GM19351 (cell line): ENCODE data around the gene CBX4.

Experiments used
- ATAC-seq: cut with Tn5 transposase; IDR thresholded peaks from one replicate; pipeline ENCODE4 v1.9.1; 2021; ENCODE audit warnings: mild to moderate bottlenecking, moderate library complexity; ENCODE audit not compliant: unreplicated experiment

Gene CBX4

DNA sequence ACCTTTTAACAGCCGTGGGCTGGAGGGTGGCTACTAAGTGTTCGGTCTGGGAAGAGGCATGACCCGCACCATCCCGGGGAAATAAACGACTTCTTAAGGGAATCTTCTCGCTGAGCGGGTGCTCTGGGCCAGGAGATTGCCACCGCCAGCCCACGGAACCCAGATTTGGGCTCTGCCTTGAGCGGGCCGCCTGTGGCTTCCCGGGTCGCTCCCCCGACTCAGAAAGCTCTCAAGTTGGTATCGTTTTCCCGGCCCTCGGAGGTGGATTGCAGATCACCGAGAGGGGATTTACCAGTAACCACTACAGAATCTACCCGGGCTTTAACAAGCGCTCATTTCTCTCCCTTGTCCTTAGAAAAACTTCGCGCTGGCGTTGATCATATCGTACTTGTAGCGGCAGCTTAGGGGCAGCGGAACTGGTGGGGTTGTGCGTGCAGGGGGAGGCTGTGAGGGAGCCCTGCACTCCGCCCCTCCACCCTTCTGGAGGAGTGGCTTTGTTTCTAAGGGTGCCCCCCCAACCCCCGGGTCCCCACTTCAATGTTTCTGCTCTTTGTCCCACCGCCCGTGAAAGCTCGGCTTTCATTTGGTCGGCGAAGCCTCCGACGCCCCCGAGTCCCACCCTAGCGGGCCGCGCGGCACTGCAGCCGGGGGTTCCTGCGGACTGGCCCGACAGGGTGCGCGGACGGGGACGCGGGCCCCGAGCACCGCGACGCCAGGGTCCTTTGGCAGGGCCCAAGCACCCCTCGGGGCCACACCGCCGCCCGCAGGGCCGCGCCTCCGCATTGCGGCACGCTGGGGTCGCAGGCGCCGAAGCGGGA, 3.6 kb upstream of the CBX4 start:
- no peak for ATAC-seq

DNA sequence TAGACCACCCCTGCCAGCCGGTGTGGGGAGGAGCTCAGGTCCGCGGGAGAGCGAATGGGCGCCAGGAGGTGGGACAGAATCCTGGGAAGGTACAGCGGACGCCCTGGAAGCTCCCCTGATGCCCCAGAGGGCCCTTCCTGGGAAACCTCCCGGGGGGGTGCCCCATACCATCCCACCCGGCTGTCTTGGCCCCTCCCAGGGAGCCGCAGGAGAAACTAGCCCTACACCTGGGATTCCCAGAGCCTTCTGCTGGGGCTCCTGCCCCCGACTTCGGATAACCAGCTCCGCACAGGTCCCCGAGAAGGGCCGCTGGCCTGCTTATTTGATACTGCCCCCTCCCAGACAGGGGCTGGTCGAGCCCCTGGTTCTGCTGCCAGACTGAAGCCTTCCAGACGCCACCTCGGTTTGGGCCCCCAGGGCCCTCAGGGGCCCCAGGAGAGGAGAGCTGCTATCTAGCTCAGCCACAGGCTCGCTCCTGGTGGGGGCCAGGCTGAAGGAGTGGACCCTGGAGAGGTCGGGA, 3.0 kb upstream of the CBX4 start:
- ATAC-seq, result no peak

DNA sequence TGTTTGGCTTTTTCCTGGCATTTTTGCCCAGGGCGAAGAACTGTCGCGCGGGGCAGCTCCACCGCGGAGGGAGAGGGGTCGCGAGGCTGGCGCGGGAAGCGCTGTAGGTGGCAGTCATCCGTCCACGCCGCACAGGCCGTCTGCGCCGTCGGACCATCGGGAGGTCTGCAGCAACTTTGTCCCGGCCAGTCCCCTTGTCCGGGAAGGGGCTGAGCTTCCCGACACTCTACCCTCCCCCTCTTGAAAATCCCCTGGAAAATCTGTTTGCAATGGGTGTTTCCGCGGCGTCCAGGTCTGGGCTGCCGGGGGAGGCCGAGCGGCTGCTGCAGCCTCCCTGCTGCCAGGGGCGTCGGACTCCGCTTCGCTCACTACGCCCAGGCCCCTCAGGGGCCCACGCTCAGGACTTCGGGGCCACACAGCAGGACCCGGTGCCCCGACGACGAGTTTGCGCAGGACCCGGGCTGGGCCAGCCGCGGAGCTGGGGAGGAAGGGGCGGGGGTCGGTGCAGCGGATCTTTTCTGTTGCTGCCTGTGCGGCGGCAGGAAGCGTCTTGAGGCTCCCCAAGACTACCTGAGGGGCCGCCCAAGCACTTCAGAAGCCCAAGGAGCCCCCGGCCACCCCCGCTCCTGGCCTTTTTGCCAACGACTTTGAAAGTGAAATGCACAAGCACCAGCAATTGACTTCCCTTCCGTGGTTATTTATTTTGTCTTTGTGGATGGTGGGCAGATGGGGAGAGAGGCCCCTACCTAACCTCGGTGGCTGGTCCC, 2.3 kb upstream of the CBX4 start:
- no peak for ATAC-seq

DNA sequence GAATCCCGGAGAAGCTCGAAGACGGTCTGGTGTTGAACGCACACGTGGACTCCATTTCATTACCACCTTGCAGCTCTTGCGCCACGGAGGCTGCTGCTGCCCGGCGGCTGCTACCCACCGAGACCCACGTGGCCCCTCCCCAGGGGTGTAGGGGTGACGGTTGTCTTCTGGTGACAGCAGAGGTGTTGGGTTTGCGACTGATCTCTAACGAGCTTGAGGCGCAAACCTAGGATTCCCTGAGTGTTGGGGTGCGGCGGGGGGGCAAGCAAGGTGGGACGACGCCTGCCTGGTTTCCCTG, 1.7 kb upstream of the CBX4 start:
- no peak for ATAC-seq

DNA sequence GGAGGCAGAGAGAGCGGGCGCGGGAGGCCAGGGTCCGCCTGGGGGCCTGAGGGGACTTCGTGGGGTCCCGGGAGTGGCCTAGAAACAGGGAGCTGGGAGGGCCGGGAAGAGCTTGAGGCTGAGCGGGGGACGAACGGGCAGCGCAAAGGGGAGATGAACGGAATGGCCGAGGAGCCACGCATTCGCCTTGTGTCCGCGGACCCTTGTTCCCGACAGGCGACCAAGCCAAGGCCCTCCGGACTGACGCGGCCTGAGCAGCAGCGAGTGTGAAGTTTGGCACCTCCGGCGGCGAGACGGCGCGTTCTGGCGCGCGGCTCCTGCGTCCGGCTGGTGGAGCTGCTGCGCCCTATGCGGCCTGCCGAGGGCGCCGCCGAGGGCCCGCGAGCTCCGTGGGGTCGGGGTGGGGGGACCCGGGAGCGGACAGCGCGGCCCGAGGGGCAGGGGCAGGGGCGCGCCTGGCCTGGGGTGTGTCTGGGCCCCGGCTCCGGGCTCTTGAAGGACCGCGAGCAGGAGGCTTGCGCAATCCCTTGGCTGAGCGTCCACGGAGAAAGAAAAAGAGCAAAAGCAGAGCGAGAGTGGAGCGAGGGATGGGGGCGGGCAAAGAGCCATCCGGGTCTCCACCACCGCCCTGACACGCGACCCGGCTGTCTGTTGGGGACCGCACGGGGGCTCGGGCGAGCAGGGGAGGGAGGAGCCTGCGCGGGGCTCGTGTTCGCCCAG, 1.2 kb upstream of the CBX4 start:
- ATAC-seq, result no peak

DNA sequence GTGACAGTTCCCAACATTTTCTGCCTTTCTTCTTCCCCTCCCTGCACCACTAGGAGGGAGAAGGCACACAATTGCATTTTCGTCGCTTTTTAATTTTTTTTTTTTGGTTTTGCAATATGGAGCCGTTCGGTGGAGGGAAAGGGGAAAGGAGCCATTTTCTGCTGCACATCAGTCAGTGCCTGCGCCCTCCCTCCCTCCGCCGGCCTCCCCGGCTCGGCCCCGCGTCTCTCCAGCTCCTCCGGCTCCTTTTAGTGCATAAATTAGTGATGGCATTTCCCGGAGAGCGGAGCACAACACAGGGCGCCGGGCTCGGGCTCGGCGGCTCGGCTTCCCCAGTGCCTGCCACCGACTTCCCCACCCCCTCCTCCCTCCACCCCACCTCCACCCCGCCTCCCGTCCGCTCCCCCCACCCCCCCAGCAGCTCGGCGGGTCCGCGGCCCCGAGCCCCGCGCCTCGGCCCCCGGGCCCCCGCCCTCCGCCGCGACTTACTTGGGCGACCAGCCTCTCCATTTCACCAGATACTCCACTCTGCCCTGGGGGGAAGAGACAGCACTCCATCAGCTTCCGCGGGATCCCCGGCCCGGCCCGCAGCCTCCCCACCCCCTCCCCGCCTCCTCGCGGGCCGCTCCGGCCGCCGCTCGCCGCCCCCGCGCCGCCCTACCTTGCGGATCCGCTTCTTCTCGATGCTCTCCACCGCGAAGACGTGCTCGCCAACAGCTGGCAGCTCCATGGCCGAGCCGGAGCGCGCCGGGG, 542 bp downstream of the CBX4 start:
- peak; percentile 30 for ATAC-seq

DNA sequence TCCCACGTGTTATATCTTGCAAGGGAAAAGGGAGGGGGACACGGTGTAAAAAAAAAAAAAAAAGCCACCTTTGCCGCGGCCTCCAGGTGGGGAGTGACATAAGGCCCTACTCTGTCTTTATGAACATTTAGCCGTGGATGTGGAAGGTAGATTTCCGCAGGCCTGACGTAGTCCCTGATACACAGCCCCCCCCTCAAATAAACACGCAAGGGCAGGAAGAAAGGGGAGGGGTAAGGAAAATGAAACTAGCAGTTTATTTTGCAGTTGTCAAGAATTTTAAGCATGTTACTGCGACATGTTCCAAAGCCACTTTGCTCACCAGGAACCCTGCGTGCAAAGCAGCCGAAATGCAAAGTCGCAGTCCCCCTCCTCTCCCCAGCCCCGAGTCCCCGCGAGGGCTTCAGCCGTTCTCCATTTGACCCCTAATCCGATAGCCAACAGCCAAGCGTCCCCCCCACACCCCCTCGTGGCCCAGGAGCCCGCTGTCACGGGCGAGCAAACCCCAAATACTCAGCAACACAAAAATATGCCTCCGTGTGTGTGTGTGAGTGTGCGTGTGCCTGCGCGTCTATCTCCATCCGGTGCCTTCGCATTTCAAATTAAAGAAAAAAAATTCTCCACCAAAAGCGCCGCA, 1.2 kb downstream of the CBX4 start:
- no peak for ATAC-seq

DNA sequence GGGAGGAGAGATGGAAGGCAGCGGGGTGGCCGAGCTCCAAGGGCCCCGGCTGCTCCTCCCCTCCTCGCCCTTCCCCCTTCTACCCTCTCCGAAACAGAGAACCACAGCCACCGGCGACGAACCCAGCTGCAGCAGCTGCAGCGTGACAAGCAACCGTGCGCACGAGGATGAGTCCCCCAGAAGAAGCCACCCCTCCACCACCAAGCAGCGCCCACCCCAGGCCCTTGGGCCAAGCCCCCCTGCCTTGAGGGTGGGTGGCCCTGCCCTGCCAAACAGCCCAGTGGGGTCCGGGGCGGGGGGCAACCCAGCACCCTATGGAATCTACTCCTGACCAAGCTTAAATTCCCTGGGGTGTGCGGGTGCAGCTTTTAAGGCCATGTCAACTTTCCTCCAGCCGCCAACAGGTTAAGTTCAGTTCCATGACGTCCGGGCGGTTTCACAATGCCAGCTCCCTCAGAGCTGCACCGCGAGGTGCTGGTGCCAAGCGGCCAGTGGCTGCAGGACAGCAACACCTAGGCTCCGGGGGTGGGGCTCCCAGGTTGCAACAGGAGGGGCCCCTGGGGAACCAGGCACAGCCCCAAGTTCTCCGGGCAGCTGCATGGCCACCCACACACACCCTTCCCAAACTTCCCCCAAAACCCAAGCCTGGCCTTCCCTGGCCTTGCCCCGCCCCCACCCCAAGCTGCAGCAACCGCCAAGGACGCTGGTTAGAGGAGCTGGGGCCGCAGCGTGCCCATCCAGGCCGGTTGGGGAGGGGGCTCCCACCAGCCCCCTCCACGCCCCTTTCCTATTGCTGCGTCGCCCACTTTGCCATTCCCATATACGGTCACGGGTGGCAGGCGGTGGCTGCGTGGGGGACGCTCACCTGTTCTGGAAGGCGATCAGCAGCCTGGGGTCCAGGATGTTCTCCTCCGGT, 2.0 kb downstream of the CBX4 start:
- ATAC-seq, result peak; percentile 37

DNA sequence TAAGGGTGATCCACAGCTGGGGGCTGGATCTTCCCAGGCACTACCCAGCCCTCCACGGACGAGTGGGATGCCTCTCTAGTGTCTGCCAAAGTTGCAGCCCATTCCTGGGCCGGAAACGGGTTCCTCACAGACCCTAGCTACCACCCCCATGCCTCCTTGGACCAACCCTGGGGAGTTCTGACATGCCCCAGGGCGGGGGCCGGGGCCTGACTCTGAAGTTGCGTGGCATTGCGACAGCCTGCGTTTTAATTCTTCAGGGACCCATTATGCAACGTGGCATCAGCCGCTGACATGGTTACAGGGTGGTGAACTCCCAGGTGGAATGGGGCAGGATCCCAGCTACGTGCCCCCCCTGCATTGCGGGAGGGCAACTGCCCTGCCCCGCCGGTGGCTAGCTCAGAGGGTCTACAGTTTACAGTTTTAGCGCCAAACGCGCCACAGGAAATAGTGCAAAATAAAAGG, 2.7 kb downstream of the CBX4 start:
- ATAC-seq, result no peak

DNA sequence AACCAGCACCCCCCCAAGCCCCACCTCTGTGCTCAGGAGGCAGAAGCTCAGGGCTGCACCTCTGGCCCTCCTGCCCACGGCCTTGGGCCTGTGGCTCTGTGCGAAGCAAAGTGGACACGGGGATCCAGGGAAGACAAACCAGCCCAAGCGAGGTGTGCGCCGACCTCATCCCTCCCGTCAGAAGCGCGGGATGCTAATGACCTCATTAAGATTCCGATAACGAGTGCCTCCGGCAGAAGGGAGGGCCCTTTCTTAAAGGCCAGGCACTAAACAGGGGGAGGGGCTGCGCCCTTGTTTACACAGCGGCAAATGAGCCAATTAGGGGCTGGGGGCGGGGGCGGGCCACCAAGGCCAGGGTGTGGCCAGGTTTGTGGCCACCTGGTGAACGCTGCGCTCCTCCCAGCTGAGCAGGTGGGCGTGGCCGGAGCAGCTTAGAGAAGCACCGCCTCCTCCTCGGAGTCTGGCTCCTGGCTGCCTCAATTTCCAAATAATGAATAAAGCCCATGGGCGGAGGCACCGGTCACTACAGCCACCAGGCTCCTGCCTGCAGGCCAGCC, 3.2 kb downstream of the CBX4 start:
- ATAC-seq, result no peak

DNA sequence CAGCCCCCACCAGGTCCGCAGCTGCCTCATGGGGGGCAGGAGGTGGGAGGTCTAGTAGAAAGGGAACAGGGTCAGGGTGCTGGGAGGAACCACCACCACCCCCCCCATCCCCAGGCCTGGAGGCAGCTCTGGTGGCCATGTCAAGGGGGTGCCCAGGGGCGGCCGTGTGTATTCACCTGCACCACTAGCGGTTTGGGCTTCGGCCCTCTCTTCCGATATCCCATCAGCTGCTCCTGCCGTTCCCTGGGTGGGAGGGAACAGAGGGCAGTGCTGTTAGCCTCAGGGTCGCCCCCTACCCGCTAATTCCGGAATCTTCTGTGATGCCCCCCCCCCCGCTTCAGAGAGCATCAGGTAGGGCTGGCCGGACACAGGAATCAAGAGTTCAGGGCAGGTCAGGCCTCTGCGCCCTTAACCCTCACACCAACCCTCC, 3.8 kb downstream of the CBX4 start:
- ATAC-seq, result no peak

DNA sequence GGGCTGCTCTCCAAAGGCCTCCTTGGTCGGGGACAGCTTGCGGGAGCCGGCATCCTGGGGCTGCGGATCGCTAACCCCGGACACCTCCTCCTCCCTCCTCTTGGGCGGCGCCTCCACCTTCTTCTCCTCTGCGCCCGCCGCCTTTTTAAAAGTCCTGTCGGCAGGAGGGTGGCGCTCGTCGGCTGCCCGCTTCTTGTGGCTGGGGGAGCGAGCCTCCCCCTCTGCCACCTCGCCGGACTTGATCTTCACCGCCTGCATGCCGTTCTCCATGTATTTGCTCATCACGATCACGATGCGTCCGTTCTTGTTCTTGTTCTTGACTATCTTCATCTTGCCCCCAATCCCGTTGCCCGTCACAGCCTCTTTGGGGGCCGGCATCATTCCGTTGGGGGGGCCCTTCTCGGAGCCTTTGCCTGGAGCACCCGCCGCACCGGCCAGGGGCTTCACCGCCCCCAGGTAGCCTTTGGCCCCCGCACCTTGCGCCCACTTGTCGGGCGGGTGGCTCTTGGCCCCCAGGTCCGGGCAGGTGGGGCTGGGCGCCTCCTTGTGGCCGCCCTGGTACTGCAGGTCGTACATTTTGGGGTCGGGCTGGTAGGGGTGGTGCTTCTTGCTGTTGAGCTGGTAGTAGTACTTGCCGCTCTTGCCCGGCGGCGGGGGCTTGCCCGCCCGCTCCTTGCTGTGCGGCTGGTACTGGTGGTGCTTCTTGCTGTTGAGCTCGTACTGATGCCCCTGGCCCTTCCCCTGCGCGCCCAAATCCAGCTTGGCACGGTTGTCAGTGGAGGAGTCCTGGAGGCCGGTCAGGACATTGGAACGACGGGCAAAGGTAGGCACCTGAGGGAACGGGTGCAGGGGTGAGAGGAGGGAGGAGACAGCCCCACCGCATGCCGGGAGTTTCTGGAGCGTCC, 4.4 kb downstream of the CBX4 start:
- ATAC-seq, result no peak

DNA sequence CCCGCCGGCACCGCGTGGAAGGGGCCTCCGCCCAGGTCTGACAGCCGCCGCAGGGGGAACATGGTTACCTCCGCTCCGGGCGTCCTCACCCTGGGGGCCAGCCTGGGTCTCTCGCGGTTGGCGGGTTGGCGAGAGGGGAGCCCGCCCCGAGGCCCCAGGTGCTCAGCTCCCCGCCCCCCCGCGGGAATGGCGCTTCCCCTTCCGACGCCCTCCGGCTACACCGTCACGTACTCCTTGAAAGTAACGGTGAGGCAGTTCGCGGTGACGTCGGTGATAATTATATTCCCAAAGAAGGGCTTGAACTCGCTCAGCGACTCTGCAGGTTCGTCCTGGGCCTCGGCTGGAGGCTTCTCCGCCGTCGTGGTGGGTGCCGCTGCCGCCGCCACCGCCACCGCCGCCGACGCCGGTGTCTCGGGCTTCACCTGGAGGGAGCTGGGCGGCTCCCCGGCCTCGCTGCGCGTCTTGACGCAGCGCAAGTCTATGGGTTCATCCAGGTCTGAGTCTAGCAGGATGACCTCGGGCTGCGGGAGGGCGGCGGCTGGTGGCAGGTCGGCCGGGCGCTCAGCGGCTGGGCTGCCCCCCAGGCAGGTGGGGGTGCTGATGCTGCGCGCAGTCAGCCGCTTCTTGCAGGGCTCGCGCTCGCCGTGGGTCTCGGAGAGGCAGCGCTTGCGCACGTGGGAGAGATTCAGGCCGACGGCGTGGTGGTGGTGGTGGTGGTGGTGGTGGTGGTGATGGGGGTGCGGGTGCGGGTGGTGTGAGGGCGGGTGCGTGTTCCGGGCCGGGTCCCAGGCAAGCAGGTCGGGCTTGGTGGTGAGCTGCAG, 5.3 kb downstream of the CBX4 start:
- no peak for ATAC-seq

DNA sequence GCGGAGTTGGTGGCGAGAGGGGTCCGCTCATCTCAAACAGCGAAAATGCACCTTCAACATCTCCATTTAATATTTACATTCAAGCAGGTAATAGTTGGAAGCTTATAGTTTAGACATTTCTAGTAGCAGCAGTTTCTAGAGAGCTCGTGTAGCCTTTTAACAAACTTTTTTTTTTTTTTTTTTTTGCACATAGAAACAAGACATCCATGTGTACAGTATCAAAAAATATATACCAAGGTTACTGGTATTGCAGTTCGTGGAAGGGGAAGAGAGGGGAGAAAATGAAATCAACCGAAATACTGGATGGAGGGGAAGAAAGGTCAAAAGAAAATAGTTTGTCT, 6.2 kb downstream of the CBX4 start:
- ATAC-seq, result no peak

DNA sequence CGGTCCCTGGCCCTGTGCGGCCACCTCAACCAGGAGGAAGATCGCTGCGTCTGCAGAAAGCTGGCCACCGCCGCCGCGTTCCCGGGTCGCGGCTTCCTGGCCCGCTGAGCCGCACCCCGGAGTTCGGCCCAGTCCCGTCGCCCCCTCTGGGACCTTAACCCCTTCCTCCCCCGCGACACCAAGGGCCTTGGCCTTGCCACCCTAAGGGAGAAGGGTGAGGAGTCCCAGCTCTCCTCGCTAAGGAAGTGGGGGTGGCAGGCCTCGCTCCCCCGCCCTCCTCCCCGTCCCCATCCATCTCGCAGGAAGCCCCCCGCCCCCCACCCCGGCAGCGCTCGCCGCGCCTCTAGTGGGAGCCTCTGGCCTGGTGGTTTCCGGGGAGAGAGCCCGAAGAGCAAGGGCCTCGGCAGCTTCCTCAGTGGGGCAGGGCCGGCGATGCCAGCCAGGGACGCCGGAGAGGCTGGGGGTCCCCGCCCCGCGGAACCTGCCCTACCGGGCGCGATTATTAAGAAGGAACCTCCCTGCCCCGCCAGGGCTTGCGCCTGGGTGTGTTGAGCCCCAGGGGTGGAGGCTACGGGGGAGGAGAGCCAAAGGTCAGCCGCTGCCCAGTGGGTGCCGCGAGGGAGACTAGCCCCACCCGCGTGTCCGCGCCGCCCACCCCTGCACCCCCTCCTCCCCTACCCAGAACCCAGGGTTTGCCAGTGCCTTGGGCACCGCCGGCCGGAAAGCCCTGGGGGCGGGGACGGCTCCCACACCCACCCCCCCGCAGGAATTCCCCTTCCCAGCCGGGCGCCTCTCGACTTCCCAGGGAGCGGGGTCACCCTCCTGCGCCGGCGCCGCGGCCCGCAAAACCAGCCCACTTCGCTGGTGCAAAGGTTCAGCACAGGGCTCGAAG, 6.8 kb downstream of the CBX4 start:
- ATAC-seq, result no peak
